A549 (cell line): ENCODE measurements around the gene ADTRP. TPM values are rescaled to one million over a fixed set of nuclear protein-coding genes. Genes with fewer than 3 reads are reported as not detected.

ENCODE experiments used
- ATAC-seq, 2 experiments: fragments of 200-7000 bp in 1 of 2; fragments of >200 bp in 1 of 2; cut with Nextera tagmentation in 1 of 2; cut with Tn5 transposase in 1 of 2; 3 replicates each; pipeline versions ENCODE4 v1.8.0 to v1.9.1; 2018 to 2020; ENCODE audit warnings: mild to moderate bottlenecking in 1 of 2, moderate library complexity in 1 of 2
- CTCF ChIA-PET: fragments of 300-600 bp; sonication (Branson Sonifier 250); formaldehyde crosslinking; extraction: SDS; loops from one replicate; lab custom pipeline; 2021; ENCODE audit warnings: antibody characterized with exemption, inconsistent platforms; lab: Yijun Ruan, JAX
- POLR2A ChIA-PET: fragments of 350-600 bp; formaldehyde crosslinking; extraction: SDS; loops from one replicate; lab custom pipeline; 2021; ENCODE audit warnings: antibody characterized with exemption, inconsistent platforms; lab: Yijun Ruan, JAX
- DNase-seq, 2 experiments: peaks; one replicate each; pipeline versions ENCODE4 v3.0.0 to v3.0.0-alpha.2; 2011 to 2016; ENCODE audit warnings: low read depth in 1 of 2, low spot score in 1 of 2
- FAIRE-seq: peaks from 2 replicates; lab custom pipeline; 2011; peaks lifted over from hg19 to GRCh38; lab: Jason Lieb, UNC
- H3K27ac ChIP-seq, 2 experiments: fragments of >200 bp; sonication (Bioruptor Twin); formaldehyde crosslinking; 3 replicates each; pipeline ENCODE4 v1.5.1; 2016 to 2017
- H3K4me1 ChIP-seq: fragments of >200 bp; sonication (Bioruptor Twin); formaldehyde crosslinking; 3 replicates; pipeline ENCODE4 v1.6.1; 2016
- H3K4me2 ChIP-seq: fragments of >200 bp; sonication (Bioruptor Twin); formaldehyde crosslinking; 3 replicates; pipeline ENCODE4 v1.6.1; 2016
- H3K4me3 ChIP-seq: fragments of >200 bp; sonication (Bioruptor Twin); formaldehyde crosslinking; 3 replicates; pipeline ENCODE4 v1.5.1; 2016
- H3K9me3 ChIP-seq: fragments of >200 bp; sonication (Bioruptor Twin); formaldehyde crosslinking; 3 replicates; pipeline ENCODE4 v1.6.1; 2016
- BHLHE40 ChIP-seq: IDR thresholded peaks from 2 replicates; pipeline ENCODE4 v1.6.1; 2012; ENCODE audit warnings: low read depth, low read length, inconsistent platforms
- CBX2 ChIP-seq: fragments of 200-600 bp; sonication (generic); IDR thresholded peaks from 2 replicates; pipeline ENCODE4 v1.6.1; 2016; ENCODE audit warnings: low read depth, mild to moderate bottlenecking, borderline replicate concordance
- CBX8 ChIP-seq: fragments of 200-600 bp; sonication (generic); IDR thresholded peaks from 2 replicates; pipeline ENCODE4 v1.6.1; 2016
- CHD2 ChIP-seq: fragments of 150-350 bp; IDR thresholded peaks from 2 replicates; pipeline ENCODE4 v1.6.1; 2014; ENCODE audit warnings: low read length; ENCODE audit not compliant: partially characterized antibody
- HOXB13 ChIP-seq: fragments of 250-450 bp; sonication (Bioruptor Pico); IDR thresholded peaks from 2 replicates; pipeline ENCODE4 v1.5.0; 2020; ENCODE audit warnings: low read depth, mild to moderate bottlenecking, moderate library complexity
- KDM1A ChIP-seq: fragments of 200-600 bp; sonication (generic); IDR thresholded peaks from 2 replicates; pipeline ENCODE4 v1.6.1; 2016; ENCODE audit warnings: low read depth, mild to moderate bottlenecking
- KDM5A ChIP-seq: fragments of 200-600 bp; sonication (generic); IDR thresholded peaks from 2 replicates; pipeline ENCODE4 v1.6.1; 2016; ENCODE audit warnings: antibody characterized with exemption, mild to moderate bottlenecking
- MAFK ChIP-seq: fragments of 450-650 bp; IDR thresholded peaks from 2 replicates; pipeline ENCODE4 v1.6.1; 2014; ENCODE audit not compliant: partially characterized antibody
- NFE2L2 ChIP-seq: fragments of 150-350 bp; conservative IDR thresholded peaks from 2 replicates; pipeline ENCODE4 v1.6.1; 2014; ENCODE audit warnings: low read length
- NPAS2 ChIP-seq: fragments of 250-450 bp; sonication (Bioruptor Pico); IDR thresholded peaks from 2 replicates; pipeline ENCODE4 v1.8.0; 2022; ENCODE audit warnings: mild to moderate bottlenecking, moderate library complexity, borderline replicate concordance
- POLR2AphosphoS2 ChIP-seq: conservative IDR thresholded peaks from 2 replicates; pipeline ENCODE4 v1.6.1; 2012; ENCODE audit warnings: low read length, improper control_type of control experiment, inconsistent platforms
- RAD21 ChIP-seq, 2 experiments: fragments of >200 bp in 1 of 2; sonication (Bioruptor Twin) in 1 of 2; formaldehyde crosslinking in 1 of 2; IDR thresholded peaks in 1 of 2; conservative IDR thresholded peaks in 1 of 2; 2 replicates in 1 of 2; 3 replicates in 1 of 2; pipeline ENCODE4 v1.6.1; 2012 to 2018; ENCODE audit warnings: inconsistent platforms in 1 of 2
- RARB ChIP-seq: fragments of 250-450 bp; sonication (Bioruptor Pico); IDR thresholded peaks from 2 replicates; pipeline ENCODE4 v1.8.0; 2021; ENCODE audit warnings: mild to moderate bottlenecking, moderate library complexity
- RNF2 ChIP-seq: fragments of 200-600 bp; sonication (generic); IDR thresholded peaks from 2 replicates; pipeline ENCODE4 v1.6.1; 2016; ENCODE audit warnings: low read depth, mild to moderate bottlenecking, antibody characterized with exemption, moderate library complexity, borderline replicate concordance
- TFCP2L1 ChIP-seq: fragments of 250-450 bp; sonication (Bioruptor Pico); IDR thresholded peaks from 2 replicates; pipeline ENCODE4 v1.5.0; 2021; ENCODE audit warnings: mild to moderate bottlenecking
- ZC3H11A ChIP-seq: fragments of 450-650 bp; IDR thresholded peaks from 2 replicates; pipeline ENCODE4 v1.6.1; 2014; ENCODE audit warnings: antibody characterized with exemption, mild to moderate bottlenecking
- ZNF302 ChIP-seq: fragments of 250-450 bp; sonication (Bioruptor Pico); IDR thresholded peaks from 2 replicates; pipeline ENCODE4 v1.9.0; 2021; ENCODE audit warnings: inconsistent platforms, mild to moderate bottlenecking, moderate library complexity
- ZSCAN20 ChIP-seq: fragments of 250-450 bp; sonication (Bioruptor Pico); IDR thresholded peaks from 2 replicates; pipeline ENCODE4 v1.8.0; 2022; ENCODE audit warnings: mild to moderate bottlenecking, moderate library complexity
- WGBS: methylation state at CpG from one replicate; pipeline ENCODE4 v1.1.6; 2017; ENCODE audit errors: missing lambda C conversion rate; 5-methylcytosine and 5-hydroxymethylcytosine counted together
- polyA plus RNA-seq, 4 experiments: library from polyadenylated mRNA; depleted of rRNA in 3 of 4; stranded (reverse); fragments of >200 nt; fragmentation: RNase III in 1 of 4; extraction: RNeasy Plus Mini Kit Qiagen cat#74134 plus additional on column Dnase treatment in 1 of 4; gene quantifications; 2 replicates in 3 of 4; 3 replicates in 1 of 4; pipeline ENCODE4 v1.2.3, GENCODE V29; 2011 to 2017
- TF ChIP-seq, protein P1 (sequence below): fragments of >200 bp; sonication (Bioruptor Twin); formaldehyde crosslinking; IDR thresholded peaks from 3 replicates; pipeline ENCODE4 v1.5.1; 2016
- TF ChIP-seq, protein P2 (sequence below): IDR thresholded peaks from 2 replicates; pipeline ENCODE4 v1.6.1; 2012
- TF ChIP-seq, protein P3 (sequence below): fragments of 150-350 bp; IDR thresholded peaks from 2 replicates; pipeline ENCODE4 v1.6.1; 2014; ENCODE audit warnings: low read depth, mild to moderate bottlenecking, low read length

Gene ADTRP
- polyA plus RNA-seq, 2 of the 4 experiments (the other 2 are of a cell fraction) = 0.57 to 0.59 TPM

DNA sequence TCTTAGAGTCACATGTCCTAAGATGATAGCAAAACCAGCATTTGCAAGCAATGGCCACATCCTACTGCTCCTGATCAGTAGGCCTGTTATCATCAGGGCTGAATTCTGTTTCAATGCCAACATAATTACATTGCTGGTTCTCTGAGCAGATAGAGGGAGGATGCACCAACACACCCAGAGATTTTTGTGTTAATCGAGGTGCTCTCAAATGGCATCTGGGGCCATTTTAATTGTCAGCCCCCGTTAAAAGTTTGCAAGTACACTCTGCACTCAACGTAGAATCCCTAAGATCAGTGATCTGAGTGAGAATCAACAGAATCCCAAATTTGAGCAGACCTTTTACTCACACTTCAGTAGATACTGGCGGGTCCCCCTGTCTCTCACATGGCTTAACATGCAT, 24.8 kb downstream of the ADTRP start:
- no peak for DNase-seq
- POLR2A ChIA-PET = no interaction called here
- H3K4me3 ChIP-seq = no peak overlapping the region
- no peak overlapping the region for H3K4me2 ChIP-seq
- H3K4me1 ChIP-seq = peaks cover 4% of the 10 kb centered on the region; the same call in 1 of the 3 replicates
- no peak for ATAC-seq
- TF ChIP-seq BHLHE40 (no peak), NFE2L2 (no peak), CBX2 (no peak), POLR2AphosphoS2 (no peak), MAFK (no peak), ZC3H11A (no peak), RNF2 (no peak), RAD21 (conservative IDR thresholded peaks at IDR 0.05 in 1 of 2, IDR thresholded peaks at IDR 0.05 in 1 of 2) (no peak)
- TF ChIP-seq, protein P1, sequence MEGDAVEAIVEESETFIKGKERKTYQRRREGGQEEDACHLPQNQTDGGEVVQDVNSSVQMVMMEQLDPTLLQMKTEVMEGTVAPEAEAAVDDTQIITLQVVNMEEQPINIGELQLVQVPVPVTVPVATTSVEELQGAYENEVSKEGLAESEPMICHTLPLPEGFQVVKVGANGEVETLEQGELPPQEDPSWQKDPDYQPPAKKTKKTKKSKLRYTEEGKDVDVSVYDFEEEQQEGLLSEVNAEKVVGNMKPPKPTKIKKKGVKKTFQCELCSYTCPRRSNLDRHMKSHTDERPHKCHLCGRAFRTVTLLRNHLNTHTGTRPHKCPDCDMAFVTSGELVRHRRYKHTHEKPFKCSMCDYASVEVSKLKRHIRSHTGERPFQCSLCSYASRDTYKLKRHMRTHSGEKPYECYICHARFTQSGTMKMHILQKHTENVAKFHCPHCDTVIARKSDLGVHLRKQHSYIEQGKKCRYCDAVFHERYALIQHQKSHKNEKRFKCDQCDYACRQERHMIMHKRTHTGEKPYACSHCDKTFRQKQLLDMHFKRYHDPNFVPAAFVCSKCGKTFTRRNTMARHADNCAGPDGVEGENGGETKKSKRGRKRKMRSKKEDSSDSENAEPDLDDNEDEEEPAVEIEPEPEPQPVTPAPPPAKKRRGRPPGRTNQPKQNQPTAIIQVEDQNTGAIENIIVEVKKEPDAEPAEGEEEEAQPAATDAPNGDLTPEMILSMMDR = no peak
- TF ChIP-seq, protein P2, sequence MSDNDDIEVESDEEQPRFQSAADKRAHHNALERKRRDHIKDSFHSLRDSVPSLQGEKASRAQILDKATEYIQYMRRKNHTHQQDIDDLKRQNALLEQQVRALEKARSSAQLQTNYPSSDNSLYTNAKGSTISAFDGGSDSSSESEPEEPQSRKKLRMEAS = no peak
- H3K27ac ChIP-seq = no peak overlapping the region
- no peak for FAIRE-seq
- 63% methylated on average over 4 of the region's 4 CpGs for WGBS
- CTCF ChIA-PET = no interaction called here
- H3K9me3 ChIP-seq = no peaks in the 10 kb centered on the region

DNA sequence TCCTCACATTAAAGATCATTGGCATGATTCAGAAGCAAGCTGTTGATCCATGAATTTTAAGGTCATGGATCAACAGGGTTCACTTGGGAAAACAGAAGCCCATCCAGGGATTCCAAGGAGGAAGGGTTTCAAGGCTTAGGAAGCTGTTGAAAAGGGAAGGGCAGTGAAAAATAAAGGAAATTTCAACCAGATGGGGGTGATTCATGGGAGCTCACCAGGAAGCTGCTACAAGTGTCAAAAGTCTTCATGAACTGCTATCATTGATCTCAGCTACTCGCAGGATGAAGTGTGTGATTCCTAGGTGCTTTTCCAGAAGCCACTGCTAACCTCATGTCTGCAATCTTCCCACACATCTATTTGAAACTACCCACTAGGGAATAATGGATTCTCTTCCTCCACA, 26.2 kb downstream of the ADTRP start:
- TF ChIP-seq, protein P3, sequence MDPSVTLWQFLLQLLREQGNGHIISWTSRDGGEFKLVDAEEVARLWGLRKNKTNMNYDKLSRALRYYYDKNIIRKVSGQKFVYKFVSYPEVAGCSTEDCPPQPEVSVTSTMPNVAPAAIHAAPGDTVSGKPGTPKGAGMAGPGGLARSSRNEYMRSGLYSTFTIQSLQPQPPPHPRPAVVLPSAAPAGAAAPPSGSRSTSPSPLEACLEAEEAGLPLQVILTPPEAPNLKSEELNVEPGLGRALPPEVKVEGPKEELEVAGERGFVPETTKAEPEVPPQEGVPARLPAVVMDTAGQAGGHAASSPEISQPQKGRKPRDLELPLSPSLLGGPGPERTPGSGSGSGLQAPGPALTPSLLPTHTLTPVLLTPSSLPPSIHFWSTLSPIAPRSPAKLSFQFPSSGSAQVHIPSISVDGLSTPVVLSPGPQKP = no peak
- WGBS = 79% methylated on average over 1 of the region's 1 CpG
- ATAC-seq (no peak), DNase-seq (no peak), FAIRE-seq (no peak)
- no peak overlapping the region for H3K4me2 ChIP-seq
- no peak overlapping the region for H3K4me3 ChIP-seq
- no peak overlapping the region for H3K27ac ChIP-seq
- CTCF ChIA-PET = no interaction called here
- peaks cover 4% of the 10 kb centered on the region; the same call in 1 of the 3 replicates for H3K4me1 ChIP-seq
- H3K9me3 ChIP-seq = no peaks in the 10 kb centered on the region
- POLR2A ChIA-PET = no interaction called here

DNA sequence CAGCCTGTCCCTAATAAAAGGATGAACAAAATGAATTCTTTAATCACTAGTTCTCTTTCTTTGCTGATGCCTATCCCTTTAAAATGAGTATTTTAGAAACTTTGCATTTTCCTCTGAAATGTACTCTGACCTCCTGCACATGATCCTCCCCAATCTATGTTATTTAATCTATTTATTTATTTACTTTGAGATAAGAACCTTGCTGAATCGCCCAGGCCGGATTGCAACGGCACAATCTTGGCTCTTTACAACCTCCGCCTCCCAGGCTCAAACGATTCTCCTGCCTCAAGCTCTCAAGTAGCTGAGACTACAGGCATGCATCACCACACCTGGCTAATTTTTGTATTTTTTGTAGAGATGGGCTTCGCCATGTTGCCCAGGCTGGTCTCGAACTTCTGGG, 27.9 kb downstream of the ADTRP start:
- POLR2A ChIA-PET = no interaction called here
- Histone ChIP-seq H3K4me1 (peaks cover 4% of the 10 kb centered on the region; the same call in 1 of the 3 replicates), H3K27ac (no peak overlapping the region), H3K9me3 (no peaks in the 10 kb centered on the region), H3K4me2 (no peak overlapping the region), H3K4me3 (no peak overlapping the region)
- no peak for ATAC-seq
- TF ChIP-seq CBX8 (no peak), ZNF302 (CRISPR knock-in tag) (no peak), RAD21 (conservative IDR thresholded peaks at IDR 0.05 in 1 of 2, IDR thresholded peaks at IDR 0.05 in 1 of 2) (no peak), ZSCAN20 (CRISPR knock-in tag) (no peak), CHD2 (no peak), BHLHE40 (no peak), CBX2 (no peak), RARB (CRISPR knock-in tag) (no peak)
- TF ChIP-seq, protein P2 = no peak
- CTCF ChIA-PET = no interaction called here
- no peak for DNase-seq
- WGBS = 41% methylated on average over 7 of the region's 7 CpGs
- FAIRE-seq = no peak

DNA sequence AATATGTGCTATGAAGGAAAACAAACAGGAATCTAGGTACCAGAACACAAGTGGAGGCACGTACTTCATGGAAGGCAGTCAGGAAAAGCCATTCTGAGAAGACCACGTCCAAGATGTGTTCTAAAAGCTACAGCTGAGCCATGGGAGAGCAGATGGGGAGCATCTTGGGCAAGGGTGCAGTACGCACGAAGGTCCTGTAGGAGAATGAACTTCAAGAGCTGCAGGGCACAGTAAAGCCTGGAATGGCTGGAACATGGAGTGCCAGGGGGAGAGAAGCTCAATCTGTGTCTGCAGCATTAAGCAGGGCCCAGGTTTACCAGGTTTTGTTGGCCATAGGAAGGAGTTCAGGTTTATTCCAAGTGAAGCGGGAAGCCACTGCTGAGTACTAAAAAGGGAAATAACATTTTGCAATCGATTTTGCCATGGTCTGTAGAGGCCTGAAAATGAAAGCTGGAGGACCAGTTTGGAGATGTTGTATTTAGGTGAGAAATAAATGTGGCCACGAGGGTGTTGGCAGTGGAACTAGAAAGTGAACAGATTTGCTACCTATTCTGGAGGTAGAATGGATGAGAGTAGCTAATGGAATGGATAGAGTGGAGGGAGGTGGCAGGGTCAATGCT, 29.9 kb downstream of the ADTRP start:
- ChIA-PET POLR2A (no interaction called here), CTCF (no interaction called here)
- TF ChIP-seq KDM1A (no peak), TFCP2L1 (CRISPR knock-in tag) (no peak), KDM5A (no peak), NPAS2 (CRISPR knock-in tag) (no peak), HOXB13 (CRISPR knock-in tag) (no peak)
- DNase-seq = peak in 1 of 2 experiments; percentile 20
- no peak overlapping the region for H3K4me3 ChIP-seq
- WGBS = 59% methylated on average over 7 of the region's 7 CpGs
- H3K27ac ChIP-seq = no peak overlapping the region
- H3K9me3 ChIP-seq = no peaks in the 10 kb centered on the region
- no peak for FAIRE-seq
- H3K4me2 ChIP-seq = no peak overlapping the region
- peaks cover 4% of the 10 kb centered on the region; the same call in 1 of the 3 replicates for H3K4me1 ChIP-seq
- ATAC-seq = peak; percentile 56 to 71; a peak in 4 of 6 replicates
